SU-DHL-6 (cell line): ENCODE measurements around the gene DCAF7.

ENCODE experiments used
- CTCF ChIP-seq: fragments of 200-600 bp; sonication (generic); IDR thresholded peaks from one replicate; pipeline ENCODE4 v1.5.1; 2017; ENCODE audit warnings: antibody characterized with exemption, mild to moderate bottlenecking, low read length, moderate library complexity; ENCODE audit not compliant: insufficient read depth, poor library complexity, severe bottlenecking
- EZH2phosphoT487 ChIP-seq: fragments of 200-600 bp; sonication (generic), shearing (Covaris generic); conservative IDR thresholded peaks from 2 replicates; pipeline ENCODE4 v1.6.1; 2018; ENCODE audit warnings: mild to moderate bottlenecking, antibody characterized with exemption, low read length, moderate library complexity, mixed read lengths

- TF ChIP-seq CTCF (no peak), EZH2phosphoT487 (no peak)
Observed at GRCh38 chr17:63567229-63567628, 17.0 kb downstream of the DCAF7 start.
